ENCODE measurements around the gene SLC10A7.

GRCh38 chr4:146398404-146398803 is 123.3 kb downstream of the SLC10A7 start:
- TF ChIP-seq, protein P1, sequence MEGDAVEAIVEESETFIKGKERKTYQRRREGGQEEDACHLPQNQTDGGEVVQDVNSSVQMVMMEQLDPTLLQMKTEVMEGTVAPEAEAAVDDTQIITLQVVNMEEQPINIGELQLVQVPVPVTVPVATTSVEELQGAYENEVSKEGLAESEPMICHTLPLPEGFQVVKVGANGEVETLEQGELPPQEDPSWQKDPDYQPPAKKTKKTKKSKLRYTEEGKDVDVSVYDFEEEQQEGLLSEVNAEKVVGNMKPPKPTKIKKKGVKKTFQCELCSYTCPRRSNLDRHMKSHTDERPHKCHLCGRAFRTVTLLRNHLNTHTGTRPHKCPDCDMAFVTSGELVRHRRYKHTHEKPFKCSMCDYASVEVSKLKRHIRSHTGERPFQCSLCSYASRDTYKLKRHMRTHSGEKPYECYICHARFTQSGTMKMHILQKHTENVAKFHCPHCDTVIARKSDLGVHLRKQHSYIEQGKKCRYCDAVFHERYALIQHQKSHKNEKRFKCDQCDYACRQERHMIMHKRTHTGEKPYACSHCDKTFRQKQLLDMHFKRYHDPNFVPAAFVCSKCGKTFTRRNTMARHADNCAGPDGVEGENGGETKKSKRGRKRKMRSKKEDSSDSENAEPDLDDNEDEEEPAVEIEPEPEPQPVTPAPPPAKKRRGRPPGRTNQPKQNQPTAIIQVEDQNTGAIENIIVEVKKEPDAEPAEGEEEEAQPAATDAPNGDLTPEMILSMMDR (IDR thresholded peaks at IDR 0.05), result no peak
- no peak for TF ChIP-seq POLR2A (IDR thresholded peaks at IDR 0.05)
